ENCODE data around the gene SERPIND1.
"Not testable (repeated sequence)": the region's sequence is repeated elsewhere in the genome, so short reads cannot be mapped to it uniquely, and the experiment has no call there.

SERPIND1 gene

GRCh38 chr22:20746431-20747189 lies 27.3 kb upstream of the SERPIND1 start:
- no peak for DNase-seq (ENCODE audit: low read depth in 2 of 2)

- DNase-seq (ENCODE audit: low read depth in 2 of 2), result no peak
Observed at GRCh38 chr22:20747223-20747622, 26.7 kb upstream of the SERPIND1 start.

GRCh38 chr22:20748082-20748481 lies 25.8 kb upstream of the SERPIND1 start:
- DNase-seq (ENCODE audit: low read depth in 2 of 2), result no peak

- DNase-seq (ENCODE audit: low read depth in 2 of 2), result no peak
Observed at GRCh38 chr22:20748731-20749428, 25.0 kb upstream of the SERPIND1 start.

GRCh38 chr22:20749453-20749852 lies 24.5 kb upstream of the SERPIND1 start:
- no peak for DNase-seq (ENCODE audit: low read depth in 2 of 2)

GRCh38 chr22:20750461-20751184 lies 23.3 kb upstream of the SERPIND1 start:
- DNase-seq (ENCODE audit: low read depth in 2 of 2), result peak in 1 of 2 experiments; percentile 6

GRCh38 chr22:20751185-20751851 lies 22.6 kb upstream of the SERPIND1 start:
- DNase-seq (ENCODE audit: low read depth in 2 of 2), result no peak

GRCh38 chr22:20752104-20752741 lies 21.7 kb upstream of the SERPIND1 start:
- no peak for DNase-seq (ENCODE audit: low read depth in 2 of 2)

GRCh38 chr22:20752873-20753272 lies 21.0 kb upstream of the SERPIND1 start:
- no peak for DNase-seq (ENCODE audit: low read depth in 2 of 2)

- no peak for DNase-seq (ENCODE audit: low read depth in 2 of 2)
Observed at GRCh38 chr22:20756846-20757245, 17.1 kb upstream of the SERPIND1 start.

- DNase-seq (ENCODE audit: low read depth in 2 of 2), result no peak
Observed at GRCh38 chr22:20758688-20759087, 15.2 kb upstream of the SERPIND1 start.

GRCh38 chr22:20760084-20760483 lies 13.8 kb upstream of the SERPIND1 start:
- no peak for DNase-seq (ENCODE audit: low read depth in 2 of 2)

GRCh38 chr22:20761536-20761935 lies 12.4 kb upstream of the SERPIND1 start:
- DNase-seq (ENCODE audit: low read depth in 2 of 2), result no peak

- DNase-seq (ENCODE audit: low read depth in 2 of 2), result no peak
Observed at GRCh38 chr22:20762233-20762796, 11.6 kb upstream of the SERPIND1 start.

GRCh38 chr22:20763630-20764470 lies 10.1 kb upstream of the SERPIND1 start:
- DNase-seq (ENCODE audit: low read depth in 2 of 2), result no peak

- no peak for DNase-seq (ENCODE audit: low read depth in 2 of 2)
Observed at GRCh38 chr22:20764471-20764720, 9.5 kb upstream of the SERPIND1 start.

GRCh38 chr22:20764729-20765128 lies 9.2 kb upstream of the SERPIND1 start:
- DNase-seq (ENCODE audit: low read depth in 2 of 2), result no peak

- DNase-seq (ENCODE audit: low read depth in 2 of 2), result no peak
Observed at GRCh38 chr22:20765938-20766337, 8.0 kb upstream of the SERPIND1 start.

- no peak for DNase-seq (ENCODE audit: low read depth in 2 of 2)
Observed at GRCh38 chr22:20766530-20766929, 7.4 kb upstream of the SERPIND1 start.

- DNase-seq (ENCODE audit: low read depth in 2 of 2), result not testable (repeated sequence)
Observed at GRCh38 chr22:20769496-20769826, 4.5 kb upstream of the SERPIND1 start.
